Nephron (organoid): ENCODE data around the gene SAMD4B.

ENCODE experiments used
- H3K27ac Mint-ChIP-seq, 3 experiments: 2 replicates each; pipeline ENCODE4 v1.8.0; 2020; ENCODE audit warnings: mixed read lengths in 3 of 3, mild to moderate bottlenecking in 2 of 3, moderate library complexity in 1 of 3
- H3K27me3 Mint-ChIP-seq: 2 replicates; pipeline ENCODE4 v1.8.0; 2021; ENCODE audit warnings: low read depth, mild to moderate bottlenecking, moderate library complexity, mixed read lengths
- H3K36me3 Mint-ChIP-seq: 2 replicates; pipeline ENCODE4 v1.8.0; 2020; ENCODE audit warnings: low read depth, mixed read lengths
- H3K4me1 Mint-ChIP-seq: 2 replicates; pipeline ENCODE4 v1.8.0; 2020; ENCODE audit warnings: mixed read lengths
- H3K4me3 Mint-ChIP-seq, 3 experiments: 2 replicates each; pipeline ENCODE4 v1.8.0; 2020; ENCODE audit warnings: mild to moderate bottlenecking in 3 of 3, mixed read lengths in 3 of 3, moderate library complexity in 2 of 3
- H3K9me3 Mint-ChIP-seq: 2 replicates; pipeline ENCODE4 v1.8.0; 2020; ENCODE audit warnings: mixed read lengths
- CTCF ChIP-seq, 3 experiments: fragments of 200-600 bp; sonication (generic); IDR thresholded peaks; one replicate each; pipeline ENCODE4 v1.5.0; 2021; ENCODE audit warnings: antibody characterized with exemption in 3 of 3; ENCODE audit not compliant: unreplicated experiment in 3 of 3

The SAMD4B gene

GRCh38 chr19:39299404-39299803 lies 42.8 kb upstream of the SAMD4B start:
- H3K27me3 Mint-ChIP-seq, result peaks cover 40% of the 10 kb centered on the region
- H3K4me3 Mint-ChIP-seq, result no peak overlapping the region
- no peaks in the 10 kb centered on the region for H3K9me3 Mint-ChIP-seq
- H3K4me1 Mint-ChIP-seq, result no peaks in the 10 kb centered on the region
- TF ChIP-seq CTCF (IDR thresholded peaks at IDR 0.05; ENCODE audit: unreplicated experiment in 3 of 3), result no peak
- H3K27ac Mint-ChIP-seq, result no peak overlapping the region
- H3K36me3 Mint-ChIP-seq, result no peaks in the 10 kb centered on the region

GRCh38 chr19:39299832-39300231 lies 42.4 kb upstream of the SAMD4B start:
- H3K9me3 Mint-ChIP-seq, result no peaks in the 10 kb centered on the region
- H3K27me3 Mint-ChIP-seq, result peaks cover 42% of the 10 kb centered on the region
- TF ChIP-seq CTCF (IDR thresholded peaks at IDR 0.05; ENCODE audit: unreplicated experiment in 3 of 3), result no peak
- no peak overlapping the region for H3K4me3 Mint-ChIP-seq
- H3K4me1 Mint-ChIP-seq, result peaks cover 1% of the 10 kb centered on the region
- H3K36me3 Mint-ChIP-seq, result no peaks in the 10 kb centered on the region
- H3K27ac Mint-ChIP-seq, result no peak overlapping the region

DNA sequence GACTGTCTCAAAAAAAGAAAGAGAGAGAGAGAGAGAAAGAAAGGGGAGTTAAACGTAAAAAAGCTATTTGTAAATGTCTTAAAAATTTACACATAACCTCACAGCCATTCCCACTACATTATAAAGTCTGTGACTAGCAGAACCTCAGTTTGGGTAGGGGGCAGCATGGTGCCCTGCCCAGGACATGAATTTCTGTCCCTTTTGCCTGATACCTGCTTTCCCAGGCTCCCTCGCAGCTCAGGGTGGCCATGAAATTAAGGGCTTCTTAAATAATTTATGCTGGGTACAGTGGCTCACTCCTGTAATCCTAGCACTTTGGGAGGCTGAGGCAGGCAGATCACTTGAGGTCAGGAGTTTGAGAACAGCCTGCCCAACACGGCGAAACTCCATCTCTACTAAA lies 41.2 kb upstream of the SAMD4B start:
- H3K36me3 Mint-ChIP-seq, result no peaks in the 10 kb centered on the region
- H3K27ac Mint-ChIP-seq, result no peak overlapping the region
- TF ChIP-seq CTCF (IDR thresholded peaks at IDR 0.05; ENCODE audit: unreplicated experiment in 3 of 3), result no peak
- H3K27me3 Mint-ChIP-seq, result peaks cover 48% of the 10 kb centered on the region
- no peaks in the 10 kb centered on the region for H3K9me3 Mint-ChIP-seq
- peaks cover 13% of the 10 kb centered on the region for H3K4me1 Mint-ChIP-seq
- no peak overlapping the region for H3K4me3 Mint-ChIP-seq

DNA sequence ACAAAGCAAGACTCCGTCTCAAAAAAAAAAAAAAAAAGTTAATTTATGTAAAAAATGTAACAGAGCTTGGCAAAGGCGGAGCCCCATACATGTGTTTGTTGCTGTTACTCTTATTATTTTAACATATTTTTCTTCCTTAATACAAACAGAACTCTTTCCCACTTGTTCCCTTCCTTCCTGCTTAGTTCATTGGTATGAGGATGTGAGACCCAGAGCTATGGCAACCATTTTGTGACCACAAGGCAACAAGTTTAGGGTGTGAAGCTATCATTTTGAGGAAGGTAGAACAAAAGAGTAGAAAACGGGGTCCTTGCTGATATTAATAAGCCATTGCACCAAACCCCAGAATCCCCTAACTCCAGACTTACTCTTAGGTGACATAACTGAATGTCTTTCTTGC lies 40.7 kb upstream of the SAMD4B start:
- TF ChIP-seq CTCF (IDR thresholded peaks at IDR 0.05; ENCODE audit: unreplicated experiment in 3 of 3), result no peak
- Mint-ChIP-seq H3K4me3 (no peak overlapping the region), H3K36me3 (no peaks in the 10 kb centered on the region), H3K27ac (no peak overlapping the region), H3K9me3 (no peaks in the 10 kb centered on the region), H3K4me1 (peaks cover 19% of the 10 kb centered on the region), H3K27me3 (peaks cover 53% of the 10 kb centered on the region)

GRCh38 chr19:39303373-39304184 lies 38.6 kb upstream of the SAMD4B start:
- Mint-ChIP-seq H3K9me3 (no peaks in the 10 kb centered on the region), H3K36me3 (no peaks in the 10 kb centered on the region), H3K27me3 (peaks cover 54% of the 10 kb centered on the region), H3K4me1 (peaks cover 24% of the 10 kb centered on the region), H3K27ac (no peak overlapping the region), H3K4me3 (no peak overlapping the region)
- no peak for TF ChIP-seq CTCF (IDR thresholded peaks at IDR 0.05; ENCODE audit: unreplicated experiment in 3 of 3)

GRCh38 chr19:39304185-39304513 lies 38.1 kb upstream of the SAMD4B start:
- H3K4me1 Mint-ChIP-seq, result peaks cover 24% of the 10 kb centered on the region
- H3K27ac Mint-ChIP-seq, result no peak overlapping the region
- H3K27me3 Mint-ChIP-seq, result peaks cover 56% of the 10 kb centered on the region
- H3K9me3 Mint-ChIP-seq, result no peaks in the 10 kb centered on the region
- no peak for TF ChIP-seq CTCF (IDR thresholded peaks at IDR 0.05; ENCODE audit: unreplicated experiment in 3 of 3)
- no peak overlapping the region for H3K4me3 Mint-ChIP-seq
- H3K36me3 Mint-ChIP-seq, result no peaks in the 10 kb centered on the region
